Activated naive CD4-positive, alpha-beta T cell treated with anti-CD3 and anti-CD28 coated beads, Interleukin-2, amount 50 U/mL, for 24 hours (primary cell): Measurements from ENCODE around the gene OR9G1.

Experiments used
- H3K27ac Mint-ChIP-seq: one replicate; pipeline ENCODE4 v1.8.0; 2021; ENCODE audit warnings: mild to moderate bottlenecking, mixed read lengths
- H3K27me3 Mint-ChIP-seq: one replicate; pipeline ENCODE4 v1.8.0; 2021; ENCODE audit warnings: mixed read lengths
- H3K36me3 Mint-ChIP-seq: one replicate; pipeline ENCODE4 v1.8.0; 2021; ENCODE audit warnings: mixed read lengths
- H3K4me1 Mint-ChIP-seq: one replicate; pipeline ENCODE4 v1.8.0; 2021; ENCODE audit warnings: mixed read lengths
- H3K4me3 Mint-ChIP-seq: one replicate; pipeline ENCODE4 v1.8.0; 2021; ENCODE audit warnings: mild to moderate bottlenecking, mixed read lengths
- H3K9me3 Mint-ChIP-seq: one replicate; pipeline ENCODE4 v1.8.0; 2021; ENCODE audit warnings: mixed read lengths

OR9G1 gene

DNA sequence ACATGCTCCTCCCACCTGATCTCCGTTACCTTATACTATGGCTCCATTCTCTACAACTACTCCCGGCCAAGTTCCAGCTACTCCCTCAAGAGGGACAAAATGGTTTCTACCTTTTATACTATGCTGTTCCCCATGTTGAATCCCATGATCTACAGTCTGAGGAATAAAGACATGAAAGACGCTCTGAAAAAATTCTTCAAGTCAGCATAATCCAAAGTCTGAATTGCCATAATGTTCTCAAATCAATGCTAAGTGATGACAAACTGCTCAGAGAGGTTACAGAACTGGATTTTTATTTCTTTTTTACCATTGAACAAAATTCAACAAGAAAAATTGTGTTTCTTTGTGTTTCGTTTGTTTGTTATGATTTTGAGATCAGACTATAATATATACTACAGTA, 42.0 kb downstream of the OR9G1 start:
- H3K27ac Mint-ChIP-seq, result no peak overlapping the region
- H3K4me1 Mint-ChIP-seq, result no peaks in the 10 kb centered on the region

GRCh38 chr11:56748597-56748996, 49.7 kb downstream of the OR9G1 start, which contains the start of gene OR9G4:
OR9G4 (minus strand) TSS chr11:56748697; CDS start chr11:56743766, 4,931 bp downstream.
- no peaks in the 10 kb centered on the region for H3K4me1 Mint-ChIP-seq
- H3K9me3 Mint-ChIP-seq, result peaks cover 7% of the 10 kb centered on the region
- no peak within 1 kb of the TSS for H3K27ac Mint-ChIP-seq
- no peaks in the 10 kb centered on the region for H3K36me3 Mint-ChIP-seq
- no peaks in the 10 kb centered on the region for H3K27me3 Mint-ChIP-seq
- no peak within 1 kb of the TSS for H3K4me3 Mint-ChIP-seq

More for the DNA sequence above, 42.0 kb downstream of the OR9G1 start:
- Mint-ChIP-seq H3K27me3 (no peaks in the 10 kb centered on the region), H3K36me3 (no peaks in the 10 kb centered on the region), H3K4me3 (no peak overlapping the region), H3K9me3 (no peaks in the 10 kb centered on the region)

DNA sequence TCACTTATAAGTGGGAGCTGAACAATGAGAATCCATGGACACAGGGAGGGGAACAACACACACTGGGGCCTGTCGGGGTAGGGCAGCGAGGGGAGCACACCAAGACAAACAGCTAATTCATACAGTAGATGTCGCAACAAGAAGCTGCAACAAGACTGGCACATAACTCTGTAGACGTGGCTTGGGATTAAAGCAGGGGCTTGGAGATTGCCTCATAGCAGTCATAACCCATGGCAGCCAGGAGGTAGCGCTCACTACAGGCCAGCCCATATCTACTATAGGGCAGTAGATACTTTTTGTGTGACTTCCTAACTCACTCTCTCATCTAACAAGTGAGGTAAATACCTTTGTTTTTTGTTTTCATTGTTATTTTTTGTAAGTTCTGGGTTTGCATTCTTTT, 51.3 kb downstream of the OR9G1 start:
- peaks cover 7% of the 10 kb centered on the region for H3K9me3 Mint-ChIP-seq
- H3K4me1 Mint-ChIP-seq, result no peaks in the 10 kb centered on the region
- H3K4me3 Mint-ChIP-seq, result no peak overlapping the region
- no peaks in the 10 kb centered on the region for H3K27me3 Mint-ChIP-seq
- no peaks in the 10 kb centered on the region for H3K36me3 Mint-ChIP-seq
- H3K27ac Mint-ChIP-seq, result no peak overlapping the region

GRCh38 chr11:56751480-56751879, 52.6 kb downstream of the OR9G1 start:
- Mint-ChIP-seq H3K36me3 (no peaks in the 10 kb centered on the region), H3K27ac (no peak overlapping the region)

More at GRCh38 chr11:56751480-56751879, 52.6 kb downstream of the OR9G1 start:
- no peaks in the 10 kb centered on the region for H3K27me3 Mint-ChIP-seq
- H3K9me3 Mint-ChIP-seq, result peaks cover 7% of the 10 kb centered on the region
- H3K4me1 Mint-ChIP-seq, result no peaks in the 10 kb centered on the region
- H3K4me3 Mint-ChIP-seq, result no peak overlapping the region
